Kidney glomerular epithelial cell (primary cell): ENCODE results near the gene SLC43A1.

ENCODE experiments used
- DNase-seq: peaks from one replicate; lab custom pipeline; 2025; lab: John Stamatoyannopoulos, UW

The SLC43A1 gene

DNA sequence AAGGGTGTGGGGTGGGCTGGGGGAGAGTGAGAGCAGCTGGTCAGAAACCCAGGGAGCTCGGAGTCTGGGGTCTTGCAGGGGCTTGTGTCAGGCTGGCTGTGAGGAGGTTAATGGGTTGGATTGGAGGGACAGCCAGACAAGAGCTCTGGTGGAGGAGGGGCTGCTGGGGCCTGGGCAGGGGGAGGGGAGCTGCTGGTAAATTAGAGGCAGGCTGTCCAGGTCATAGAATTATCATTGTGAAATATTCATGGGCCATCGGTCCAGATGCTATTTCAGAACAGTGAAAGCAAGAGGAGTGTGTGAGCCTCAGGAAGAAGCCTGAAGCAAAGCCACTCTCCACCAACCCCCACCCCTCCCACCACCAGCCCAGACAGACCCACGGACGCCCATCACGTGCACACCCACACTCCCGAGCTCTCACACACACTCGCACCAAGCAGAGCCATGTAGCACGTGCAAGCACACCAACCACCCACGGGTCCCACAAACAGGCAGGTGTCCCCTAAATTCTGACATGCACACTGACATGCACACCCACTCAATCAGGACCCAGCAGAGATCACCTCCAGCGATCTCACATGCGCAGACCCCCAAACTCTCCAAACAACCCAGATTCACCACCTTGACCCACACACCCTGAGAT, 36.4 kb downstream of the SLC43A1 start:
- DNase-seq = no peak

DNA sequence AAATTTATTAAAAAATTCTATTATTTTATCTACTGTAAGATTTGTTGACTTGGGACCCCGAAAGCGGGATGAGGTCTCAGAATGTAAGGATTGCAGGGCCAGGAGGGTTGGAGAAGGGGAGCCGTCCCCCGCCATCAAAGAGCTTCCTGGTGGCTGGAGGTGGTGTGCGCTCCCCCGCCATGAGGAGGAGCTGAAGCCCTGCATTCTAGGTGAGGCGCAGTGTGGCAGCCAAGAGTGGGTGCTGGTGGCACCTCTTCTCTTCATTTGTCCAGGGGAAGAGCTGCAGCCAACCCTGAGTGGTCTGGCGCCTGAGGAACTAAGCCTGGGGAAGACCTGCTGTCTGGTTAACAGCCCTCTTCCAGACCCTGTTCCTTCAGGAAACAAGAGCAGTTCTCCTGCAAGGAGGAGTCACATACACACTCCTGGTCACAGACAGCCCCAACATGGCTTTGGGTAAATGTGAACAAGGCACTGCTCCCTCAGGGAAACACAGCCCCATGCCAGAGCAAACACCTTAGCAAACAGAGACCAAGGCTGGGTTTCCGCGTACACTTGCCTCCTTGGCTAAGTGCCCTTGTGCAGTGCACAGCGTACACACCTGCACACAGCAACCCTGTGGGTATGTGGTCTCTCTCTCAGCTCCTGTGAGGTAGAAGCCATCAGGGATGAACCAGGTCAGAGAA, 37.9 kb downstream of the SLC43A1 start:
- no peak for DNase-seq

DNA sequence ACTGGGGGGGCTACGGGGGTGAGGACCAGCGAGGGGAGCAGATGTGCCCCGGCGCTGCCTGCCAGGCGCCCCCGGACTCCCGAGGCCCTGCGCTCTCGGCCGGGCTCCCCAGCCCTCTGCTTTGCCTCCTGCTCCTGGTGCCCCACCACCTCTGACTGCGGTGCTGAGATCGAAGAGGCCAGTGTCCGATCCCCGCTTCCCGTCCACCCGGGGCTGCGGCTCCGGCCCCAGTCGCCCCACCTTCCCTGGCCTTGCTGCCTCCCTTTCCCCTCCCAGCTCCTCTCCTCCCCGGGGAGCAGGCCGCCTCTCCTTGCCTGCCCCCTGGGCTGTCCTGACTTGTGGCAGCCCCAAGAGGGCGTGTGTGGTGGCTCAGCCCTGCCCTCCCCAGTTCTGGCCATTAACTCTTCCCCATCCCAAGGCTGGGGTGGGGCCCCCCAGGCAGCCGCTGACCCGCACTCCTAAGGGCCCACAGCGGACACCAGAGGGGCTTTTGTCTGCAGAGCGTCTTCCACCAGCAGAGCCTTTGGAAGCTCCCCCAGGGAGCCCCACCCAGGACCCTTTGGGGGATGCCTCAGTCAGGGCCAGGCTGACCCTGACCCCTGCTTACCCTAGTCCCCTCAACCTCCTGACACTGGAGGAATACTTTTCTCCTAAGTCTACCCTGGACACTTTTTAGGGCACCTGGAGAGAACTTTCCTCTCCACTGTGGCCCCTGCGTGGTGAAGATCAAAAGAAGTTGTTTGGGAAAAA, 38.6 kb downstream of the SLC43A1 start:
- DNase-seq = no peak

- no peak for DNase-seq
Measured at GRCh38 chr11:57476047-57476756, 39.3 kb downstream of the SLC43A1 start.

DNA sequence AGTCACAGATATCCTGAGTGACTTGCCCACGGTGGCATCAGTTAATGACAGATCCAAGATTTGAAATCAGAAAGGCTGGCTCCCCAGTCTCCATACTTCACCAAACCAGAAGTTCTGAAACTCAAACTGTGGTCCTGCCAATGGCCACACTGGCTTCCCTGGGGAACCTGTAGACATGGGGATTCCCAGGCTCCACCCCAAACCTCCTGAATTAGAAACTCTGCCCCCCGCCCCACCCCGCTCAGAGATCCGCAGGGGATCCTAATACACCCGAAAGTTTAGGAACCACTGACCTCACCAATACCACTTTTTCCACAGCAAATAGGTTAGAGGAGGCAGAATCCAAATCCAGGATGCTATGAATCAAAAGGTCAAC, 39.8 kb downstream of the SLC43A1 start:
- DNase-seq = no peak

GRCh38 chr11:57475191-57475590, 40.3 kb downstream of the SLC43A1 start:
- DNase-seq = no peak

DNA sequence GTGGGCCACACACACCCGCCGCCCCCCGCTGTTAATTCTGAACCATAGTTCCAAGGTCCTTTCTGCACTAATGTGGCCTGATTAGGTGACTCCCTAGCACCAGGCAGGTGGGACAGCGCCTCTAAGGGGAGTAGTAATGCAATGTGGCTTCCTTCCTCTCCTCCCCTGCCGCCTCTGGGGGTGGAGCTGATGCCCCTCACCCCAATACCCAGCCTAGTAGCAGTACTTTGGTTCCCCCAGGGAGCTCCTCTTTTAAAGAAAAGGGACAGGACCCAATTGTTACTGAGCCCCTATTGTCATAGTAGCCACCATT, 40.7 kb downstream of the SLC43A1 start:
- DNase-seq = no peak

DNA sequence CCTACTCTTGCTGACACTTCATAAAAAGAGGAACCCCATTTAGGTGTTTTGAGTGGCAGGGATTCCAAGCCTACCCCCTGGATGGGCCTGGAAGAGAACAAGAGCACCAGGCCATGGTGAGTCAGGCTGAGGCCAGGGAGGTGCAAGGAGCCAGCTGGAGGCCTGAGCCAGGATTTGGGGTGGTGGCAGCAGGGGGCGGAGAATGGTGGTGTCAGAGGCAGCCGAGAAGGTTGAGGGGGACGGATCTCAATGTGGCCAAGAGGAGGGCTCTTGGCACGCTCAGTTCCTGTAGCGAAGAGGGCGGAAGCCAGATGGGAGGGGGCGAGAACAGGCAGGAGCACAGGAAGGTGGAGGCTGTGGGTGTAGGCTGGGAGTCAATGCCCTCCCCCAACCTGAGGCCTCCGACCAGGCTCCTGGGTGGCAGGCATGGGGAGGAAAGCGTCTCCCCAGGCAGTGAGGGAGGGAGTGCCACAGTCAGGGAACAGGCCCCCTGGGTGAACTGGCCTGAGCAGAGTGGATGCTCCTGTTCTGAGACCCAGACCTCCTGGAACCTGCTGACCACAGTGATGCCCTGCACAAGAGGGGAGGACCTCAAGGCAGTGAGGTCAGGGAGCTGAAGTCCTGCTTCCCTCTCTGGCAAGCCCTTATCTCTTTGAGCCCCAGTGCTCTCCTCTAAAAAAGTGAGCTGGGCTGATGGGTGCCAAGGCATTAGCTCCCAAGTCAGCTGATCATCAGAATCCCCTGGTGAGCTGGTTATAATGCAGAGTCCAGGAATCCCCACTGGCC, 41.3 kb downstream of the SLC43A1 start:
- DNase-seq = no peak

DNA sequence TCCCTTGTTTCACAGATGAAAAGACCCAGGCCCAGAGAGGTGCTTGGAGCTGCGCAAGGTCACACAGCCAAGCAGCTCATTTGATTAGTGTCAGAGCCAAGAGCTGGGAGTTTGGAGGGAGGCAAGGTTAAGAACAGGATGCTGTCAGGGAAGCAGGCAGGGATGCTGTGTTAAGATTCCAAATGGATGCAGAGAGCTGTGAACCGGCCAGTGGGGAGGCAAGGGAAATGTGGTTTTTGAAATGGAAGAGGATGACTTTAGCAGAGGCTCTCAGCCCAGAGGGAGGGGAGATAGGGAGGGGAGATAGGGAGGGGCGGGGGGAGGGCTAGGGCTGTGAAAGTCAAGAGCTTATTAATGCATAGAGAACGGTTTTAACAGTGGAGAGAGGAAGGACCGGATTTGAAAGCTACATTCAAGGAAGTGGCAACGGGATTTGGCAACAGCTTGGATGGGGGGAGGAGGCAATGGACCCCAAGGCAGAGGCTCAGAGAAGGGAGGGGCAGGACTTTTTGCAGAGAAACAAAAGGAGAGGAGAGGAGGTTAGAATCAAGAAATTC, 42.1 kb downstream of the SLC43A1 start:
- DNase-seq = no peak

GRCh38 chr11:57471496-57471895, 44.0 kb downstream of the SLC43A1 start:
- DNase-seq = no peak

- DNase-seq = no peak
Measured at GRCh38 chr11:57469268-57469667, 46.2 kb downstream of the SLC43A1 start.

DNA sequence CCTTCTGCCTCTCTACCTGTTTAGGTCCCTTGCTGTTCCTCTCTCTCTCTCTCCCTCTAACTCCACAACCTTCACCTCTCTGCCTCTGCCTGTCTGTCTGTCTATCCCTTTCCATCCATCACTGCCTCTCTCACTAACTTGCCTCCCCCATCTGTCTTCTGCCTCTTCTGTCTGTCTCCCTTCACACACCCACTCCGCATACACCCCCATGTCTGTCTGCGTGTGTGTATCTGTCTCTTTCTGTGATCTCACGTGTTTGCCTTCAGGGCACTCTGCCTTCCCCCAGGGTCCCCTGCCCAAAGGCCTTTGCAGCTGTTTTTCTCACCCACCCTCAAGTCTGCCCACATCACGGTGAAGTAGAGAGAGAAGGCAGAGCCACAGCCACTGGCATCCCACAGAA, 47.2 kb downstream of the SLC43A1 start:
- no peak for DNase-seq

- no peak for DNase-seq
Measured at GRCh38 chr11:57467508-57468157, 47.9 kb downstream of the SLC43A1 start.

GRCh38 chr11:57466680-57467079, 48.8 kb downstream of the SLC43A1 start:
- no peak for DNase-seq

- no peak for DNase-seq
Measured at GRCh38 chr11:57464539-57465181, 50.8 kb downstream of the SLC43A1 start.

GRCh38 chr11:57463671-57464538, 51.6 kb downstream of the SLC43A1 start:
- no peak for DNase-seq

DNA sequence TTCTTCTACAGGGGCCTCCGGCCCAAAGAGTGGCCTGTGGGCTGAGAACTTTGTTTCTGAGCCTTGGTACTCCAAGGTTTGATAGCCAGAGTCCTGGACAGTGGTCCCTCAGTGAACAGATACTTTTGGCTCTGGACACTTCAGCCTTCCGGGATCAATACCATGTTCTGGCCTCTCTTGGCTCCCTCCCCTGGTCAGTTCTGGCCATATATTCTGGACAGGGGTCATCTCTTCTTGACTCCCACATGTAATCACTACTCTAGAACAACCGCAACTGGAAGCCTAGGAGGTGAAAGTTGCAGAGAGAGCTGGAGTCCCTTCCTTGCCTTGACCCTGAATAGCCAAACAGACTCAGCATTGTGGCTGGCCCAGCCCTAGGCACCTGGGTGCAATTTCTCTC, 52.9 kb downstream of the SLC43A1 start:
- DNase-seq = no peak

GRCh38 chr11:57461841-57462489, 53.5 kb downstream of the SLC43A1 start:
- no peak for DNase-seq
